Stimulated activated CD4-positive, alpha-beta T cell treated with anti-CD3 and anti-CD28 coated beads, Interleukin-12 subunit alpha, Interleukin-12 subunit beta, amount 100 ng/mL, for 4 hours (primary cell): ENCODE results near the gene RPH3AL.

Source experiments
- DNase-seq: peaks from one replicate; pipeline ENCODE4 v3.0.0-alpha.2; 2020

Gene RPH3AL

GRCh38 chr17:296906-297690 is 55.5 kb downstream of the RPH3AL start:
- DNase-seq = no peak

- no peak for DNase-seq
Observed at GRCh38 chr17:296379-296778, 56.2 kb downstream of the RPH3AL start.

GRCh38 chr17:292531-293382 is 59.9 kb downstream of the RPH3AL start:
- no peak for DNase-seq

- no peak for DNase-seq
Observed at GRCh38 chr17:292016-292415, 60.6 kb downstream of the RPH3AL start.

- DNase-seq = no peak
Observed at GRCh38 chr17:291587-291986, 61.0 kb downstream of the RPH3AL start.

- no peak for DNase-seq
Observed at GRCh38 chr17:290626-291025, 62.0 kb downstream of the RPH3AL start.

GRCh38 chr17:290121-290521 is 62.5 kb downstream of the RPH3AL start:
- DNase-seq = no peak

GRCh38 chr17:289409-289808 is 63.2 kb downstream of the RPH3AL start:
- no peak for DNase-seq

GRCh38 chr17:288802-289356 is 63.7 kb downstream of the RPH3AL start:
- DNase-seq = no peak

GRCh38 chr17:286571-286970 is 66.0 kb downstream of the RPH3AL start:
- no peak for DNase-seq

- no peak for DNase-seq
Observed at GRCh38 chr17:285751-286422, 66.7 kb downstream of the RPH3AL start.

- no peak for DNase-seq
Observed at GRCh38 chr17:284676-285355, 67.8 kb downstream of the RPH3AL start.

- DNase-seq = no peak
Observed at GRCh38 chr17:283911-284675, 68.5 kb downstream of the RPH3AL start.

- no peak for DNase-seq
Observed at GRCh38 chr17:282912-283882, 69.4 kb downstream of the RPH3AL start.

- no peak for DNase-seq
Observed at GRCh38 chr17:282000-282911, 70.4 kb downstream of the RPH3AL start.

- DNase-seq = no peak
Observed at GRCh38 chr17:281365-281999, 71.1 kb downstream of the RPH3AL start.

GRCh38 chr17:280901-281300 is 71.7 kb downstream of the RPH3AL start:
- no peak for DNase-seq

- DNase-seq = no peak
Observed at GRCh38 chr17:280216-280615, 72.4 kb downstream of the RPH3AL start.

- no peak for DNase-seq
Observed at GRCh38 chr17:279776-280175, 72.8 kb downstream of the RPH3AL start.
